Stimulated activated CD8-positive, alpha-beta memory T cell treated with anti-CD3 and anti-CD28 coated beads, Interleukin-15, amount 100 ng/mL, for 4 hours (primary cell): ENCODE results near the gene NCOR1.
"Not testable (repeated sequence)": the region's sequence is repeated elsewhere in the genome, so short reads cannot be mapped to it uniquely, and the experiment has no call there.

Experiments used
- DNase-seq, 2 donors: peaks; one replicate each; pipeline ENCODE4 v3.0.0-alpha.2; 2020; ENCODE audit warnings: low read depth in 2 of 2

NCOR1 gene

GRCh38 chr17:16148596-16148995, 66.7 kb downstream of the NCOR1 start:
- no peak for DNase-seq

GRCh38 chr17:16145319-16145890, 69.9 kb downstream of the NCOR1 start:
- DNase-seq, result not testable (repeated sequence)

GRCh38 chr17:16141685-16142084, 73.6 kb downstream of the NCOR1 start:
- DNase-seq, result no peak

- DNase-seq, result no peak
Observed at GRCh38 chr17:16140854-16141253, 74.5 kb downstream of the NCOR1 start.

- no peak for DNase-seq
Observed at GRCh38 chr17:16135461-16135860, 79.9 kb downstream of the NCOR1 start.

GRCh38 chr17:16131593-16131992, 83.7 kb downstream of the NCOR1 start:
- no peak for DNase-seq

- no peak for DNase-seq
Observed at GRCh38 chr17:16129441-16130205, 85.7 kb downstream of the NCOR1 start.

- DNase-seq, result no peak
Observed at GRCh38 chr17:16123531-16123930, 91.8 kb downstream of the NCOR1 start.

GRCh38 chr17:16122697-16123434, 92.5 kb downstream of the NCOR1 start:
- DNase-seq, result no peak

GRCh38 chr17:16121915-16122314, 93.4 kb downstream of the NCOR1 start:
- no peak for DNase-seq

- no peak for DNase-seq
Observed at GRCh38 chr17:16120937-16121336, 94.4 kb downstream of the NCOR1 start.

GRCh38 chr17:16117149-16117548, 98.2 kb downstream of the NCOR1 start:
- no peak for DNase-seq

GRCh38 chr17:16115077-16115698, 100.1 kb downstream of the NCOR1 start:
- DNase-seq, result not testable (repeated sequence)

GRCh38 chr17:16108871-16109270, 106.5 kb downstream of the NCOR1 start:
- no peak for DNase-seq

- DNase-seq, result no peak
Observed at GRCh38 chr17:16108386-16108785, 106.9 kb downstream of the NCOR1 start.

GRCh38 chr17:16107165-16107770, 108.1 kb downstream of the NCOR1 start:
- DNase-seq, result no peak

- no peak for DNase-seq
Observed at GRCh38 chr17:16106161-16106891, 109.0 kb downstream of the NCOR1 start.

GRCh38 chr17:16104189-16104588, 111.1 kb downstream of the NCOR1 start:
- DNase-seq, result no peak

GRCh38 chr17:16101440-16101839, 113.9 kb downstream of the NCOR1 start:
- no peak for DNase-seq

GRCh38 chr17:16100737-16101400, 114.5 kb downstream of the NCOR1 start:
- no peak for DNase-seq

- no peak for DNase-seq
Observed at GRCh38 chr17:16091773-16092172, 123.6 kb downstream of the NCOR1 start.
